Measurements from ENCODE around the gene SLC27A2.

GRCh38 chr15:50249704-50250103, 67.7 kb downstream of the SLC27A2 start:
- TF ChIP-seq, protein P1, sequence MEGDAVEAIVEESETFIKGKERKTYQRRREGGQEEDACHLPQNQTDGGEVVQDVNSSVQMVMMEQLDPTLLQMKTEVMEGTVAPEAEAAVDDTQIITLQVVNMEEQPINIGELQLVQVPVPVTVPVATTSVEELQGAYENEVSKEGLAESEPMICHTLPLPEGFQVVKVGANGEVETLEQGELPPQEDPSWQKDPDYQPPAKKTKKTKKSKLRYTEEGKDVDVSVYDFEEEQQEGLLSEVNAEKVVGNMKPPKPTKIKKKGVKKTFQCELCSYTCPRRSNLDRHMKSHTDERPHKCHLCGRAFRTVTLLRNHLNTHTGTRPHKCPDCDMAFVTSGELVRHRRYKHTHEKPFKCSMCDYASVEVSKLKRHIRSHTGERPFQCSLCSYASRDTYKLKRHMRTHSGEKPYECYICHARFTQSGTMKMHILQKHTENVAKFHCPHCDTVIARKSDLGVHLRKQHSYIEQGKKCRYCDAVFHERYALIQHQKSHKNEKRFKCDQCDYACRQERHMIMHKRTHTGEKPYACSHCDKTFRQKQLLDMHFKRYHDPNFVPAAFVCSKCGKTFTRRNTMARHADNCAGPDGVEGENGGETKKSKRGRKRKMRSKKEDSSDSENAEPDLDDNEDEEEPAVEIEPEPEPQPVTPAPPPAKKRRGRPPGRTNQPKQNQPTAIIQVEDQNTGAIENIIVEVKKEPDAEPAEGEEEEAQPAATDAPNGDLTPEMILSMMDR (IDR thresholded peaks at IDR 0.05): no peak
- TF ChIP-seq EP300 (IDR thresholded peaks at IDR 0.05) (no peak), POLR2A (IDR thresholded peaks at IDR 0.05) (no peak)
